HFF-Myc (cell line): ENCODE measurements around the gene MPDU1.
"Not testable (repeated sequence)": the region's sequence is repeated elsewhere in the genome, so short reads cannot be mapped to it uniquely, and the experiment has no call there.

Source experiments
- DNase-seq: peaks from one replicate; pipeline ENCODE4 v3.0.0-alpha.2; 2011; ENCODE audit warnings: low read depth; ENCODE audit errors: extremely low read depth
- H3K4me3 ChIP-seq: replicated peaks from 2 replicates; pipeline ENCODE4 v1.5.1; 2011; ENCODE audit warnings: low read depth, mild to moderate bottlenecking, control low read depth, low read length
- CTCF ChIP-seq: IDR thresholded peaks from 2 replicates; pipeline ENCODE4 v1.5.1; 2012; ENCODE audit warnings: mild to moderate bottlenecking, low read depth, low read length, control low read depth; ENCODE audit errors: missing control alignments

The MPDU1 gene

DNA sequence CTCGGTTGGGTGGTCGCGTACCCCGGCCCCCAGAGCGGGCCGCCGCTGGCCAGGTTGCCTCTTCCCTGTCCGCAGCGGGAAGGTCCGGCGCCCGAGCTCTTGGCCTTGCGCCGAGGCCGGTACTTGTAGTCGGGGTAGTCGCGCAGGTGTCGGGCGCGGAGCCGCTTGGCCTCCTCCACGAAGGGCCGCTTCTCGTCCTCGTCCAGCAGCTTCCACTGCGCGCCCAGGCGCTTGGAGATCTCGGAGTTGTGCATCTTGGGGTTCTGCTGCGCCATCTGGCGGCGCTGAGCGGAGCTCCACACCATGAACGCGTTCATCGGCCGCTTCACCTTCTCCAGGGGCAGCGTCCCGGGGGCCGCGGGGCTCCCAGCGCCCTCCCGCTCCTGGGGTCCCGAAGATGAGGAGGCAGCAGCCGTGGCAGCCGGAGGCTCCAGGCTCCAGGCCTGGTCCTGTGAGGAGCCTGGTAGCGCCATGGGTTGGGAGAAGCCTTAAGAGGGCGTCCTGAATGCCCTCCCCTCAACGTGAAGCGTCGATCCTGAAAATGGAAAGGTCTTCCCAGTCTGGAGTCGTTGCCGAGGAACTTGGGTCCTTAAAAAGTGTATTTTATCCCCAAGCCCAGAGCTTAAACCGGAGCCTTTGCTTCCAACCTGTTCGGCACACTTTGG, 5.7 kb downstream of the MPDU1 start:
- H3K4me3 ChIP-seq, result peak overlapping the region; percentile 18
- DNase-seq, result no peak
- TF ChIP-seq CTCF, result peak; percentile 88

GRCh38 chr17:7589891-7590691, 6.4 kb downstream of the MPDU1 start, which contains the start of gene SOX15:
Gene SOX15, minus strand, starts transcription at chr17:7590094. Its CDS starts 418 bp downstream, at chr17:7589676.
- H3K4me3 ChIP-seq, result peak within 1 kb of the TSS; percentile 18
- no peak for DNase-seq
- TF ChIP-seq CTCF, result no peak

DNA sequence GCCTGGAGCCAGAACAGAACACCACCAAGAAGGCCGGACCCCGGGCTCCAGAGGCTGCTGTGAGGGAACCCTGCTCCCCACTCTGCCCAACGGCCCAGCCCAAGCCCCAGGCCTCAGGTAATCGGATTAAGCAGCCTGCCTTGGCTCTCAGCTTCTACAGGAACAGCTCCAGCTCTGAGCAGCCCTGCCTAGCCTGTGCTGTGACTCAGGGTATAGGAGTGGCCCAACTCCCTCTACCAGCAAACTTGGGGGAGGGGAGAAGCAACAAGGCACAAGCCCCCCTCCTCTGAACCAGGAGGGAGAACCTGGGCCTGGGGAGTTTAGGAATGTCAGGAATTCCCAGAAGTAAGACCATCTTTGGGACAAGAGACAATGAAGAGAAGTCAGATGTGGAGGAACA, 7.1 kb downstream of the MPDU1 start:
- TF ChIP-seq CTCF, result no peak
- H3K4me3 ChIP-seq, result no peak overlapping the region
- DNase-seq, result no peak

DNA sequence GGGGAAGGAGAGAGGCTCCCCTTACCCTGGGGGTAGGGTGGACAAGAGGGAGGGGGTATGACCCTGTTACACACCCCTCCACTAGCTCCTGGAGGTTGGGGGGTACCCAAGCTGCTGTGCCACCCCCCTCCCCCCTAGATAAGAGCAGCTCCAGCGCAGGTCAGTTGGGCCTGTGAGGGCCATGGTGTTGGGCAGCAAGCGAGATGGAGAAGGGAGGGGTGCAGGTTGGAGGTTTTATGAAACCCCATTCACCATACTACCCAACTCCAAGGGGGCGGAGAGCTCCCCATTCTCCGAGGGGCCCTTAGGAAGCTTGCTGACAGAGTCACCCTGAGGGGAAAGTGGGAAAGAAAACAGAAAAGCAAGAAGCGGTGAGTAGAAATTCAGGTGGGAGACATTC, 7.9 kb downstream of the MPDU1 start:
- no peak for DNase-seq
- H3K4me3 ChIP-seq, result no peak overlapping the region
- TF ChIP-seq CTCF, result no peak

- no peak overlapping the region for H3K4me3 ChIP-seq
- no peak for DNase-seq
- no peak for TF ChIP-seq CTCF
These were observed 8.9 kb downstream of the MPDU1 start for GRCh38 chr17:7592422-7593021.

DNA sequence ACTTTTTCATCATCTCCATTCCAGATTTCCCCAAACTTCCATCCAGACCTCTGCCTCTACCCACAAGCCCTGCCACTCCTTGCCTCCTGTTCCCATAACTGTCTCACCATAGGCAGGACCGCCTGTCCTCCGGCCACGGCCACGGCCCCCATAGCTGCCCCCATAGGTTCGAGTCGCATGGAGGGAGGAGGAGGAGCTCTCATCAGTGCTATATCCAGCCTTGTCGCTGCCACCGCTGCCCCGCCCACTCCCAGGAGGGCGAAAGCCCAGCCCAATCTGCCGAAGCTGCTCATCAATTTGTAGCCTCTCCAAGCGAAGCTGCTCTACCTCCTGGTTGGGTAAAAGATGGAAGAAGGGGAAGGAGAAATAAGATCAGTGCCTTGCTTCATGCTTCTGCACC, 9.6 kb downstream of the MPDU1 start:
- no peak for TF ChIP-seq CTCF
- no peak overlapping the region for H3K4me3 ChIP-seq
- DNase-seq, result no peak

DNA sequence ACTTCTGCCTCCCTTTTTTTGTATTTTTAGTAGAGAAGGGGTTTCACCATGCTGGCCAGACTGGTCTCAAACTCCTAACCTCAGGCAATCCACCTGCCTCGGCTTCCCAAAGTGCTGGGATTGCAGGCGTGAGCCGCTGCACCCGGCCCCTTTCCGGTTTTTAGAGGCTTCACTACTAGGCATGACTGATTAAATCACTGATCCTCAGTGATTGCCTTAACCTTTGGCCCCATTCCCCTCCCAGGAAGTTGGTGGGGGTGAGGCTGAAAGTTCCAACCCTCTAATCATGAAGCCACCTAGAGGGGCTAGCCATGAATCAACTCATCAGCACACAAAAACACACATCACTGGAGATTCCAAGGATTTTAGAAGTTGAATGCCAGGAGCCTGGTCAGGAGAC, 13.9 kb downstream of the MPDU1 start:
- not testable (repeated sequence) for H3K4me3 ChIP-seq, DNase-seq
